ENCODE results near the gene MTOR. TPM values are rescaled to one million over a fixed set of nuclear protein-coding genes. Genes with fewer than 3 reads are reported as not detected.

Gene MTOR
- total and polyA plus RNA-seq, 8 donors: 6.3 to 42.4 (median 28.6) TPM

DNA sequence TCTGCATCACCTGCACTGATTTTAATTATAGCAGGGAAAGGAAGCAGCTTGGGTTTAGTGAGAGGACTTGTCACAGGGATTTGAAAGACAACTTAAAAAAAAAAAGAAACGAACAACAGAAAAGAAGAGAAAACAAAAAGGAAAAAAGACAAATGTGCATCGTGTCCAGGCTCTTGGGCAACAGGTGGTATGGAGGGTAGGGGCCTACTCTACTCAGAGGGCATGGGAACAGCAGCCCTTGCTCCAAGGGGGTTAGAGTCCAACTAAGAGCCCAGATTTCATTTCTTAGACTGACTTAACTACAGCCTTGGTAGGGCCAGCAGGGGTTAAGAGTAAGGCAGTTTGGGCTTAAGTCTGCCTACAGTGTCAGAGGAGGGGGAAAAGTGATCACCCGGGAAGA, 147.4 kb downstream of the MTOR start:
- peaks cover 29 to 99% (median 94%) of the 10 kb centered on the region in 4 donors for H3K36me3 ChIP-seq
- intact Hi-C loops (cut with DNase I; ENCODE audit: low total_unique reads): no loop called here
- 83 to 94% (median 87%) methylated on average over 3 of the region's 3 CpGs for WGBS, 5 donors

DNA sequence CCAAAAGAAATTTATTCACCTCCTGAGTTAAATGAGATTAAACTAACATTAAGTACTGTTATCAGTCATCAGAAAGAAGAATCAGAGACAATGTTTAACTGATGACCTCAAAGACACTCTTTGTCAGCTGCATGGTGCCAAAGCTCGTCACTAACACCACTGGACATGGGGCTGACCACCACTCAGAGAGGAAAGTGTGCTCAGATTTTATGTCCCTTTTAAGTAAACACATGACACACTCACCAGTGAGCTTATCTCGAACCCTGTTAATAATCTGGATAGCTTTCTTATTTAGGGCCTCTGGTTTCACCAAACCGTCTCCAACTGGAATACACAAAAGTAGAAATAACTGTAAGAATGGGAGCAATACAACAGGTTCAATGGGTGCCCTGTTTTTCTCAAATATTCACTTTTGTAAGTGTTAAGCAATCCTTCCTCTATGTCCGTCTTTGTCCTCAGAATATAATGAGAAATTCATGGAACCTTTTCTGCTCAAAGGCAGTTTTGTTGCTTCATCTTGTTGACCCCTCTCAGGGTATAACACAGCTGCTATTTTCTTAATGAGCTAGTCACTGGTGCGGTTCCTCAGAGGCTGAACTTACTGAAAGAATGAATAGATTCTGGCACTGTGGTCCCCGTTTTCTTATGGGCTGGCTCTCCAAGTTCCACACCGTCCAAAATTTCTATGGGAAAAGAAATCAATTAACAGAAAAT, 153.1 kb downstream of the MTOR start:
- DNase-seq: no peak
- Histone ChIP-seq H3K4me3 (no peak overlapping the region), H3K27me3 (no peaks in the 10 kb centered on the region), H3K36me3 (peaks cover 49 to 93% (median 86%) of the 10 kb centered on the region in 4 donors), H3K27ac (no peak overlapping the region), H3K9me3 (no peaks in the 10 kb centered on the region), H3K4me1 (no peaks in the 10 kb centered on the region)
- TF ChIP-seq, protein P1, sequence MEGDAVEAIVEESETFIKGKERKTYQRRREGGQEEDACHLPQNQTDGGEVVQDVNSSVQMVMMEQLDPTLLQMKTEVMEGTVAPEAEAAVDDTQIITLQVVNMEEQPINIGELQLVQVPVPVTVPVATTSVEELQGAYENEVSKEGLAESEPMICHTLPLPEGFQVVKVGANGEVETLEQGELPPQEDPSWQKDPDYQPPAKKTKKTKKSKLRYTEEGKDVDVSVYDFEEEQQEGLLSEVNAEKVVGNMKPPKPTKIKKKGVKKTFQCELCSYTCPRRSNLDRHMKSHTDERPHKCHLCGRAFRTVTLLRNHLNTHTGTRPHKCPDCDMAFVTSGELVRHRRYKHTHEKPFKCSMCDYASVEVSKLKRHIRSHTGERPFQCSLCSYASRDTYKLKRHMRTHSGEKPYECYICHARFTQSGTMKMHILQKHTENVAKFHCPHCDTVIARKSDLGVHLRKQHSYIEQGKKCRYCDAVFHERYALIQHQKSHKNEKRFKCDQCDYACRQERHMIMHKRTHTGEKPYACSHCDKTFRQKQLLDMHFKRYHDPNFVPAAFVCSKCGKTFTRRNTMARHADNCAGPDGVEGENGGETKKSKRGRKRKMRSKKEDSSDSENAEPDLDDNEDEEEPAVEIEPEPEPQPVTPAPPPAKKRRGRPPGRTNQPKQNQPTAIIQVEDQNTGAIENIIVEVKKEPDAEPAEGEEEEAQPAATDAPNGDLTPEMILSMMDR (IDR thresholded peaks at IDR 0.05): no peak
- TF ChIP-seq POLR2AphosphoS5 (IDR thresholded peaks at IDR 0.05) (no peak), EP300 (IDR thresholded peaks at IDR 0.05) (no peak), POLR2A (IDR thresholded peaks at IDR 0.05) (no peak)
- intact Hi-C loops (cut with DNase I; ENCODE audit: low total_unique reads): no loop called here
- 77 to 87% (median 83%) methylated on average over 7 of the region's 7 CpGs for WGBS, 5 donors

More for the DNA sequence above, 147.4 kb downstream of the MTOR start:
- no peak for DNase-seq
- Histone ChIP-seq H3K27me3 (no peaks in the 10 kb centered on the region), H3K4me1 (no peaks in the 10 kb centered on the region), H3K9me3 (no peaks in the 10 kb centered on the region), H3K4me3 (no peak overlapping the region), H3K27ac (no peak overlapping the region)
- TF ChIP-seq EP300 (IDR thresholded peaks at IDR 0.05): no peak
- TF ChIP-seq POLR2A (IDR thresholded peaks at IDR 0.05): no peak
- TF ChIP-seq, protein P1 (IDR thresholded peaks at IDR 0.05): no peak
- TF ChIP-seq POLR2AphosphoS5 (IDR thresholded peaks at IDR 0.05): no peak

DNA sequence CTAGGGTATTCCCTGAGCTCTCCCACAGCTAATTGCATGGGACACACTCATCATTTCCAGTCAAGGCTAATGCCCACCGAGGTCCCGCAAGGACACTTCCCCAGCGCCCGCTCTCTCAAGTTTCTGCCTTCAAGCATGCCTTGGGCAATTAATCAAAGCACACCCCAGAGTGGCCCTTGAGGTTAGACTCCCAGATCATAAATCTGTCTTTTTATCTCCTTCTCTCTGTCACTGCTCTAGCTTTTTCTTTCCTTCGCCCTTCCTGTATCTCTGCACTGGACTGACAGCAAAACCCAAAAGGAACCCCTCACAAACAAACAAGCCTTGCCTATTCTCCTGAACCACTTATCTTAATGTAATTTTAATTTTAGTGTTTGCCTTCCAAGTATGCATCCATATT, 154.8 kb downstream of the MTOR start:
- H3K27me3 ChIP-seq: no peaks in the 10 kb centered on the region
- WGBS, 5 donors: 83 to 97% (median 89%) methylated on average over 5 of the region's 5 CpGs
- intact Hi-C loops (cut with DNase I; ENCODE audit: low total_unique reads): no loop called here
- no peak overlapping the region for H3K27ac ChIP-seq
- H3K4me3 ChIP-seq: no peak overlapping the region
- peaks cover 39 to 77% (median 70%) of the 10 kb centered on the region in 4 donors for H3K36me3 ChIP-seq
- no peak for DNase-seq
- no peaks in the 10 kb centered on the region for H3K9me3 ChIP-seq
- TF ChIP-seq POLR2A (IDR thresholded peaks at IDR 0.05): no peak
- no peak for TF ChIP-seq EP300 (IDR thresholded peaks at IDR 0.05)
- TF ChIP-seq, protein P1 (IDR thresholded peaks at IDR 0.05): no peak
- TF ChIP-seq POLR2AphosphoS5 (IDR thresholded peaks at IDR 0.05): no peak
- no peaks in the 10 kb centered on the region for H3K4me1 ChIP-seq

DNA sequence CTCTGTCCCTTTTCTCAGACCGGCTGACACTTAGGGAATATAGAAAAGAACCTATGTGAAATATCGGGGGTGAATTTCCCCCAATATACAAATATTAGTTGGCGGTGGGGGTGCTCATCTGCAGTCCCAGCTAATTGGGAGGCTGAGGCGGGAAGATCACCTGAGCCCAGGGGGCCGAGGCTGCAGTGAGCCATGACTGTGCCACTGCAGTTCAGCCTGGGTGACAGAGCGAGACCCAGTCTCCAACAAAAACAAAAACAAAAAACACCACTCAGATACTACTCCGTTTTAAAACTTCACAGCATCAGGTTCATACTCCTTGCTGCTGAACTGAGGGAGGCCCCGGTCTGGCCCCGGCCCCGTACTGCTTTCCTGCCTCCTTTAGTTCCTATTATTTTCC, 156.8 kb downstream of the MTOR start:
- H3K27me3 ChIP-seq: no peaks in the 10 kb centered on the region
- no peak overlapping the region for H3K27ac ChIP-seq
- H3K36me3 ChIP-seq: peaks cover 39 to 57% (median 50%) of the 10 kb centered on the region in 4 donors
- WGBS, 5 donors: 91 to 96% (median 94%) methylated on average over 10 of the region's 10 CpGs
- intact Hi-C loops (cut with DNase I; ENCODE audit: low total_unique reads): no loop called here
- H3K4me3 ChIP-seq: no peak overlapping the region
- H3K9me3 ChIP-seq: no peaks in the 10 kb centered on the region
- TF ChIP-seq POLR2A (IDR thresholded peaks at IDR 0.05) (no peak), POLR2AphosphoS5 (IDR thresholded peaks at IDR 0.05) (no peak), EP300 (IDR thresholded peaks at IDR 0.05) (no peak)
- TF ChIP-seq, protein P1 (IDR thresholded peaks at IDR 0.05): no peak
- no peaks in the 10 kb centered on the region for H3K4me1 ChIP-seq
- DNase-seq: no peak

Data from stomach (tissue), 9 donors.